ENCODE data around the gene SPAG8. TPM values are rescaled to one million over a fixed set of nuclear protein-coding genes. Genes with fewer than 3 reads are reported as not detected.
A peak's percentile ranks its signal among the peaks of the same experiment; 100 is the strongest.

Gene SPAG8
- total RNA-seq, 1 donor from 2014 or later = not detected

GRCh38 chr9:35793461-35793860 is 18.6 kb downstream of the SPAG8 start:
- H3K27me3 ChIP-seq (ENCODE audit: control insufficient read depth, insufficient read depth, low read length) = no peaks in the 10 kb centered on the region
- H3K4me3 ChIP-seq (ENCODE audit: low read depth, low read length) = no peak overlapping the region
- TF ChIP-seq CTCF (IDR thresholded peaks at IDR 0.05; ENCODE audit: insufficient read depth, low read length, poor library complexity, severe bottlenecking) = no peak
- no peaks in the 10 kb centered on the region for H3K36me3 ChIP-seq (ENCODE audit: control insufficient read depth, insufficient read depth, low read length)
- no peak for DNase-seq (ENCODE audit: low read depth)

- Histone ChIP-seq H3K36me3 (ENCODE audit: control insufficient read depth, insufficient read depth, low read length) (no peaks in the 10 kb centered on the region), H3K4me3 (ENCODE audit: low read depth, low read length) (no peak overlapping the region), H3K27me3 (ENCODE audit: control insufficient read depth, insufficient read depth, low read length) (no peaks in the 10 kb centered on the region)
- no peak for TF ChIP-seq CTCF (IDR thresholded peaks at IDR 0.05; ENCODE audit: insufficient read depth, low read length, poor library complexity, severe bottlenecking)
- no peak for DNase-seq (ENCODE audit: low read depth)
Measured at GRCh38 chr9:35792826-35793225, 19.2 kb downstream of the SPAG8 start.

GRCh38 chr9:35792024-35792813 is 19.8 kb downstream of the SPAG8 start:
- Histone ChIP-seq H3K36me3 (ENCODE audit: control insufficient read depth, insufficient read depth, low read length) (no peaks in the 10 kb centered on the region), H3K27me3 (ENCODE audit: control insufficient read depth, insufficient read depth, low read length) (no peaks in the 10 kb centered on the region), H3K4me3 (ENCODE audit: low read depth, low read length) (peak overlapping the region; percentile 49)
- DNase-seq (ENCODE audit: low read depth) = no peak
- TF ChIP-seq CTCF (IDR thresholded peaks at IDR 0.05; ENCODE audit: insufficient read depth, low read length, poor library complexity, severe bottlenecking) = no peak

- no peak for TF ChIP-seq CTCF (IDR thresholded peaks at IDR 0.05; ENCODE audit: insufficient read depth, low read length, poor library complexity, severe bottlenecking)
- peak within 1 kb of the TSS; percentile 49 for H3K4me3 ChIP-seq (ENCODE audit: low read depth, low read length)
Measured at GRCh38 chr9:35791297-35791921, 20.7 kb downstream of the SPAG8 start, which contains the start of gene NPR2. NPR2 (plus strand) TSS chr9:35791591; CDS start chr9:35792409, 818 bp downstream.

GRCh38 chr9:35790385-35791296 is 21.4 kb downstream of the SPAG8 start:
- Histone ChIP-seq H3K27me3 (ENCODE audit: control insufficient read depth, insufficient read depth, low read length) (no peaks in the 10 kb centered on the region), H3K4me3 (ENCODE audit: low read depth, low read length) (no peak overlapping the region), H3K36me3 (ENCODE audit: control insufficient read depth, insufficient read depth, low read length) (peaks cover 1% of the 10 kb centered on the region)
- DNase-seq (ENCODE audit: low read depth) = peak; percentile 42
- TF ChIP-seq CTCF (IDR thresholded peaks at IDR 0.05; ENCODE audit: insufficient read depth, low read length, poor library complexity, severe bottlenecking) = peak; percentile 83

More at GRCh38 chr9:35791297-35791921, 20.7 kb downstream of the SPAG8 start, which contains the start of gene NPR2:
- Histone ChIP-seq H3K27me3 (ENCODE audit: control insufficient read depth, insufficient read depth, low read length) (no peaks in the 10 kb centered on the region), H3K36me3 (ENCODE audit: control insufficient read depth, insufficient read depth, low read length) (no peaks in the 10 kb centered on the region)
- DNase-seq (ENCODE audit: low read depth) = no peak
